GM21447 (cell line): Measurements from ENCODE around the gene NHEJ1.

ENCODE experiments used
- ATAC-seq: cut with Tn5 transposase; IDR thresholded peaks from one replicate; pipeline ENCODE4 v1.9.1; 2021; ENCODE audit not compliant: unreplicated experiment

Gene NHEJ1

GRCh38 chr2:219167997-219168396, 7.4 kb upstream of the NHEJ1 start:
- ATAC-seq, result no peak

DNA sequence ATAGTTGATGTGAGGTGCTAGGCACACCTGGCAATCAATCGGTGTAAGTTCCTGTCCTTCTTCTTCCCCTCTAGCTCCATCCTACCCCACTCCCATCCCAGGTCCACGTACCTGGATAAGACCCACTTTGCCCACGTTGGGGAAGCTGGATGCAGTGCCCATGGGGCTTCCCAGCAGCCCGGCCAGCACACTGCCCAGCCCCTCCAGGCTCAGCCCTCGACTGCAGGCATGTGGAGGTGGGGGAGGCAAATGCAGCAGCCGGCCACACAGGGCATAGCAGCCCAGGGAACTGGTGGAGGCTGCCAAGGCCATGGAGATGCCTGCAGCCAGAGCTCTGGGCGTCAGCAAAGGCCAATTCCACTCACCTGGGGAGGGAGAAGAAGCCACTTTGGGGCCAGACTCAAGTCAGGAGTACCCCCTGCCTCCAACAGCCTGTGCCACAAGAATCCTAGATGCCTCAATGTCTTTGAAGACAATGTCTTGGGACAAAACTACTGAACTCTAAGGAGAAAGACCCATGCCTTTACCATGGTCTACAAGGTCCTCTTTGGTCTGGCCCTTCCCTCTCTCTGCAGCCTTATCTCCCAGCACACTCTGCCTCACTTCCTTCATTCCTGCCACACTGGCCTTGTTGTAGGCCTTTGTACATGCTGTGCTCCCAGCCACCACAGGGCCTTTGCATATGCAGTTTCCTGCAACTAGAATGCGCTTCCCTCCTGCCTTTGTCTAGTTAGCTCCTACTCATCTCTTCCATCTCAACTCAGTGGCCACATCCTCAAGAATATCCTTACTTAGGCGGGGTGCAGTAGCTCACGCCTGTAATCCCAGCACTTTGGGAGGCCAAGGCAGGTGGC, 4.7 kb upstream of the NHEJ1 start:
- no peak for ATAC-seq

DNA sequence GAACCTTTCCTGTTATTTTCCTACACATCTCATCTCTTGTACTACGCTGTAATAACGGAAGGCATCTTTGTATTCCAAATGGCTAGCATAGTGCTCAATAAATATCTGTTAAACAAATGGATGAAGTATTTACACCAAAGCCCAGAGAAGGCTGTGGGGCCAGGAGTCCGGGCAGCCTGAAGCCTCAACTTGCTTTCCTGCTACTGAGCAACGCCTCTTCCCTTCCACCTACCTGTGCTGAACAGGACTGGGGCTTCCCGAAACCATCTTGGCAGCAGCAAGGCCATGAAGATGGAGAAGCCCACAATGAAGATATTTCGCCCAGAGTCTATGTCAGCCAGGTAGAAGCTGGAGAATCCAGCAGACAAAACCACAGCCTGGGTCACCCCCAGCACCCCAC, 2.5 kb upstream of the NHEJ1 start:
- ATAC-seq, result no peak

DNA sequence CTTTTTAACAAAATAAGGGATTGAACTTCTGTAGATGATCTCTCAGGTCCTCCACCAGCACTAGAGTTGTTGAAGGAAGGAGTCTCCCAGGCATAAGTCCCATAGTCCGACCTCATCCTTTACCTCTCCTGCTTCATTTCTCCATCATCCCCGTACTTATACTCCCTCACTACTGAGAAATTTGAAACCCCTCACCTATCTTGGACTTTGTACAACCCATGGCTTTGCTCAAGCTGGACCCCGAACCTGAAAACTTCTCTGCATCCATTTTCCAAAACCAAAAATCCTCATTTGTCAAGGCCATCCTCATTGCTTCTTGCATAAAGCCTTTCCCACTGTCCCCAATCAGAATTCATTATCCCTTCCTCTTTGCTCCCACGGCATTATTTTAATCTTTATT, 482 bp upstream of the NHEJ1 start:
- ATAC-seq, result no peak

GRCh38 chr2:219159771-219160185, 837 bp downstream of the NHEJ1 start:
- no peak for ATAC-seq

GRCh38 chr2:219158586-219158985, 2.0 kb downstream of the NHEJ1 start:
- ATAC-seq, result no peak

- no peak for ATAC-seq
Observed at GRCh38 chr2:219158025-219158424, 2.6 kb downstream of the NHEJ1 start.

GRCh38 chr2:219157396-219157795, 3.2 kb downstream of the NHEJ1 start:
- no peak for ATAC-seq

GRCh38 chr2:219155054-219155644, 5.5 kb downstream of the NHEJ1 start:
- no peak for ATAC-seq

DNA sequence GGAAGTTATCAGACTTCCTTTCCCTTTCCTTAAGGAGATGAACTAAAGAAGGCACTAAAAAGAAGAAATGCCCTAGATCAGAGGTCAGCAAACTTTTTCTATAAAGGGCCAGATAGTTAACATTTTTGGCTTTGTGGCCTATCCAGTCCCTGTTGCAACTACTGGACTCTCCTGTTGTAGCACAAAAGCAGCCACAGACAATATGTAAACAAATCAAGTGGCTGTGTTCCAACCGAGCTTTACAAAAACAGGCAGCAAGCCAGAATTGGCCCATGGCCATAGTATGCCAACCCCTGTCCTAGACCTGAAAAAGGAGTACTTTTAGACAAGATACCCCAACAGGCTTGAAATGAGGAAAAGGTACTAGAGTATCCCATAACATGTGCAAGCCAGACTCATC, 10.9 kb downstream of the NHEJ1 start:
- ATAC-seq, result no peak

DNA sequence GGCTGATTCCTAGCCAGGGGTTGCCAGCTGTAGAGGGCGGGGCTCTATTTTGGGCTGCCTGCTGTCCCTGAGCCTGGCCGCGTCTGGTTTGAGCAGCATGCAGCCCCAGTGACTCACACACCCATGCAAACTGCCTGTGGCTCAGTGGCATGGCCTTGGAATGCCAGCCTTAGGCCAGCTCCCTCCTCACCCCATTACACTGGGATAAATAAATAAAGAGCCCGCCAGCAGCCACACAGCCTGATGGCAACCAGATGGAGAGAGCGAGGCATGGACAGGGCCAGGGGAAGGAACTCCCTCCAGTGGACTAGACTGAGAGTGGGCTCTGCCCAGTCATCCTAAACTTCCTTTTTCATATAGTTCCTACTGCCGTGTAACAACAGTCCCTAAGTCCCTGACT, 18.3 kb downstream of the NHEJ1 start:
- no peak for ATAC-seq

- no peak for ATAC-seq
Observed at GRCh38 chr2:219140722-219141121, 19.9 kb downstream of the NHEJ1 start.

- ATAC-seq, result no peak
Observed at GRCh38 chr2:219133976-219134375, 26.6 kb downstream of the NHEJ1 start.

DNA sequence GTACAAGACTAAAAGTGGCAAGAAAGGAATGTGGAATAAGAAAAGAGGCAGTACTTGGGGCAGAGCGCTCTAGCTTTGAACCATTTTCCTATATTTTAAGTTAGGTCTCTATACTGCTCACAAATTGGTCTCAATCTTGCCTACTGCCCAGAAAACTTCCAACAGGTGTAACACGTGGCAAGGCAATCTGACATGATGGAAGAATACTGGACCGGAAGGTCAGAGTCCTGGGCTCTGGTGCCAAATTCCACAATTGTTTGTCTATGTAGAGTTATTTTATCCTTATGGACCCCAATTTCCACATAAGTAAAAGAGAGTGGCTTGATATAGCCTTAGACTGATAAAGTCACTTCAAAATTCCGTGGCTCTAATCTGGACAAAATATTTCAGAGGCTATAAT, 28.9 kb downstream of the NHEJ1 start:
- no peak for ATAC-seq

DNA sequence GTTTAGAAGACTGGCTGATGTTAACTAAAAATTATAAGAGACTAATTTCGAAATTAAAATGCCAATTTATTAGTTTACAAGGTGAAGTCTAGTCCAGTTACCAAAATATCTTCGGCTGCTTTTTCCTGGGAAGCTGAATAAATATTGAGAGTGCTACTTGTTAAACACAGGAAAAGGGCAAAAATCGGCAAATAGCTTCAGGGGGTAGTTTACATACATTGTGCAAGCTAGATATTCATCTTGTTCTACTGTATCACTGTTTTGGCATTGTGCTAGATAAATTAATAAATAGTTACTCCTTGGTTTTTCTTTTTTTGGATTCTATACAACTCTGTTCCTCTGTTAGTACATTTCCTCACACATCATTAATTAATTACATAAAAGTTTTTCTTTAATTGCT, 29.3 kb downstream of the NHEJ1 start:
- no peak for ATAC-seq

- no peak for ATAC-seq
Observed at GRCh38 chr2:219129589-219129988, 31.0 kb downstream of the NHEJ1 start.

DNA sequence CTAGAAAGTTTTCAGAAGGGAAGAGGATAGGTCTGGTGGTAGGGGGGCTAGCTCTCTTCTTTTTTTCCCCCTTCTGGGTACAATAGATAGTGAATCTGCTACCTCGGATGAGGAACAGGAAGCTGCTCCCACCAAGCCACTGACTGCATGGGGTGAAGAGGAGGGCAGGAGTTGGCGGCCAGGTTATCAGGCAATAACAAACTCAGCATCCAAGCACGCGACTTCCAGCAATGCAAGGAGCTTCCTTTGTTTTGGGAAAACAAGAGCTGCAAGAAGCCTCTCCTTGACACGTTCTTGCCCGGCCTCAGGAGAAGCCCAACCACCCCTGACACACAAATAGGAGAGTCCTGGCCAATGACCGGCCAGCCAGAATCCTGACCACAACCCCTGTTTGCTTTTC, 32.2 kb downstream of the NHEJ1 start:
- ATAC-seq, result no peak

- ATAC-seq, result no peak
Observed at GRCh38 chr2:219127037-219127635, 33.5 kb downstream of the NHEJ1 start.

DNA sequence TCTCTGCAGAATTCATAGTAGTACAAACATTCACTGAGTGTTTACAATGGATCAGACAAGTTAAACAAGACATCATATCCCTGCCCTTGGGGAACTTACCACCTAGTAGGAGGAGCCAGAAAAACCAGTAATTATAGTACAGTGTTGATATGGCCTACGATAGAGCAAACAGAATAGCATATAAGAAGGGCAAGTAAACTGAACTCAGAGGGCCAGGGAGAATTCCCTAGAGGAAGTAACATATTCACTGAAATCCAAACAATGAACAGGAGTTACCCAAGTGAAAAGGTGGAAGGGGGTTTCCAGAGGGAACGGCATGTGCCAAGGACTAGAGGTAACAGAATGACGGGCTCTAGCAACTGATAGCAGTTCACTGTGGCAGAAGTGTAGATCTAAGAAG, 34.1 kb downstream of the NHEJ1 start:
- no peak for ATAC-seq

DNA sequence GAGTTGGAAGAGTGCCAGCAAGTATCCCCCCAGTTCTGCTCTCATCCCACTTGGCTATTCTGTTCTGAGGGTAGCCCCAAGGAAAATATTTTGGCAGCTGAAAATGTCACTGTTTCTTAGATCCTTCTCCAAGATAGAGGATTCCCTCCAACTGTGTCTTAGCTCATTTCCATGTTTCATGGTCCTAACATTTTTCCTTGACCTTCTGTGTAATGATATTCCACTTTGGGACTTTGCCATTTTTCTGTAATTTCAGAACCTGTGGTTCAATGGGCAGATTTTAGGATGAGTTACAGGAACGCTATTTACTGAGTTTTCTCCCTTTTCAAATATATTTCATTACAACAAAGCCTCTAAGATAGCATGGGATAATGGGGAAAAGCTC, 34.7 kb downstream of the NHEJ1 start:
- no peak for ATAC-seq

DNA sequence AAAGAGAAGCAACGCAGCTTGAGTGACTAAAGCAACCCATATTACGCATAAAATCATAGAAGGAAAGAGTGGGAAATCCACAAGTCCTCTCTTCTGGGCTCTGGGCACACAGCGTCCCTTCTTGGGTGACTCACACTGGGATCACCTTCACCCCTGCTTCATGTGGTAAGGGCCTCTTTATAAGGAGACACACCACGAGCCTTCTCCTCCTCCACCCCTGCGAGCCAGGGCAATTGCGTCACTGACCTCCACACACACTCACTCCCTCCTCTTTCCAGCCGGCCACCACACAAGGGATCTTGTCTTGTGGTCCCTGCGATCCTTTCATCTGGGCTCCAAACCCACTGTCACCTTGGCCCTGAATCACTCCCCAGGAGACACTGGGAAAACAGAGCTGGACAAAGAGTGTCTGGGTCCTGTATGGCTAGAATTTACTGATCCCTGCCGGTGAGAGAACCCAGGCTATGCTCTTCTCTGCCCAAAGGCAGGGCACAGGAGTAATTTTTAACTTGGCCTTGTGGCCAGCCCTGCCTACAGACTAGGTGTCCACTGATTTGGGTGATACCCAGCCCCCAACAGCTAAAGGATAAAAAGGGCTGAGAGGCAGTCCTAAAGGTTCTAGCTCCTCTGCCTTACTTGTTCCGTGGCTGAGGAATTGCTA, 35.3 kb downstream of the NHEJ1 start:
- no peak for ATAC-seq
